GM19395 (cell line): Measurements from ENCODE around the gene CHRM3.
"Not testable (repeated sequence)": the region's sequence is repeated elsewhere in the genome, so short reads cannot be mapped to it uniquely, and the experiment has no call there.

Experiments used
- ATAC-seq: cut with Tn5 transposase; IDR thresholded peaks from one replicate; pipeline ENCODE4 v1.9.1; 2021; ENCODE audit warnings: mild to moderate bottlenecking, moderate library complexity; ENCODE audit not compliant: unreplicated experiment

CHRM3 gene

GRCh38 chr1:239386453-239387303, at the start of gene CHRM3:
CHRM3 (plus strand) TSS chr1:239386568; CDS start chr1:239907452, 520,884 bp downstream.
- ATAC-seq, result no peak

GRCh38 chr1:239337799-239338430, 48.5 kb upstream of the CHRM3 start:
- no peak for ATAC-seq

- no peak for ATAC-seq
Observed at GRCh38 chr1:239347776-239348175, 38.6 kb upstream of the CHRM3 start.

GRCh38 chr1:239348635-239349353, 37.6 kb upstream of the CHRM3 start:
- no peak for ATAC-seq

GRCh38 chr1:239349699-239350098, 36.7 kb upstream of the CHRM3 start:
- no peak for ATAC-seq

- no peak for ATAC-seq
Observed at GRCh38 chr1:239353536-239353935, 32.8 kb upstream of the CHRM3 start.

- no peak for ATAC-seq
Observed at GRCh38 chr1:239354231-239354630, 32.1 kb upstream of the CHRM3 start.

- ATAC-seq, result no peak
Observed at GRCh38 chr1:239357867-239358266, 28.5 kb upstream of the CHRM3 start.

- ATAC-seq, result no peak
Observed at GRCh38 chr1:239361403-239361802, 25.0 kb upstream of the CHRM3 start.

- no peak for ATAC-seq
Observed at GRCh38 chr1:239363930-239364329, 22.4 kb upstream of the CHRM3 start.

GRCh38 chr1:239367196-239367810, 19.1 kb upstream of the CHRM3 start:
- no peak for ATAC-seq

- ATAC-seq, result no peak
Observed at GRCh38 chr1:239368436-239369109, 17.8 kb upstream of the CHRM3 start.

- ATAC-seq, result not testable (repeated sequence)
Observed at GRCh38 chr1:239370869-239371268, 15.5 kb upstream of the CHRM3 start.

- no peak for ATAC-seq
Observed at GRCh38 chr1:239382666-239383065, 3.7 kb upstream of the CHRM3 start.

GRCh38 chr1:239383714-239384113, 2.7 kb upstream of the CHRM3 start:
- no peak for ATAC-seq

- ATAC-seq, result no peak
Observed at GRCh38 chr1:239387304-239388158, 1.2 kb downstream of the CHRM3 start.

- ATAC-seq, result no peak
Observed at GRCh38 chr1:239388159-239388485, 1.8 kb downstream of the CHRM3 start.

GRCh38 chr1:239388578-239388977, 2.2 kb downstream of the CHRM3 start:
- no peak for ATAC-seq

- ATAC-seq, result no peak
Observed at GRCh38 chr1:239389703-239390102, 3.3 kb downstream of the CHRM3 start.

- no peak for ATAC-seq
Observed at GRCh38 chr1:239392271-239392670, 5.9 kb downstream of the CHRM3 start.
